GM18867 (cell line): ENCODE data around the gene CARD9.

Source experiments
- ATAC-seq: cut with Tn5 transposase; IDR thresholded peaks from one replicate; pipeline ENCODE4 v1.9.1; 2021; ENCODE audit warnings: mild to moderate bottlenecking, moderate library complexity; ENCODE audit not compliant: unreplicated experiment

The CARD9 gene

GRCh38 chr9:136337416-136338395 is 35.8 kb downstream of the CARD9 start:
- ATAC-seq, result no peak

- no peak for ATAC-seq
These were observed 36.6 kb downstream of the CARD9 start for GRCh38 chr9:136336881-136337280.

DNA sequence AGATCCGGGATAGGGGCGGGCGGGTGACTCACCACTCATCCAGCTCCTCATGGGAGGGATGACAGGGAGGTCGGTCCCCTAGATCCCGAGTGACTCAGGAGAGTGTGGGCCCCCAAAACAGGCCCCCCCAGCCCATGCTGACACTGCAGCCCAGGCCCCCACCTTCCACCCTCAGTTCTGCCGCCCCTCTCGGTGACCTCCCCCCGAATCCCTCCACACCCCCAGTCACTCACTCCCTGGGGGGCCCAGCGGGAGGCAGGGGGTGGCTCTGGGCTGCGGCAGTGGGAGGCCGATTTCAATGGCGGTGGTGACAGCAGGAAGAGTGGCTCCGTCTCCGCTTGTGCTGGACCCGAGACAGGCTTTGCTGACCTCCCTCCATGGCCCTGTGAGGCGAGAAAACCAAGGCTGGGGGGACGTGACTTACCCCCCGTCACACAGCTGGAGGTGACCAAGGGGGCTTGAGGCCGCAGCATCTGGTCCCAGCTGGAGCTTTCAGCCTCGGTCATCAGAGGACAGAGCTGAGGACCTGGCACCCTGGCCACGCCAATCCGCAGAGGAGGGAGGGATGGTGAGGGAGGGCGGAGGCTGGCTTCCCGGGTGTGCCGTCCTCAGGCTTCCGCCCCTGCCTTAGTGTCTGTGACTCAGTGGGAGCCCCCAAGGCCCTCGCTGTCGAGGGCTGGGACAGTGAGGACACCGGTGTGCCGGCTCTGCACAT is 37.2 kb downstream of the CARD9 start:
- no peak for ATAC-seq

- no peak for ATAC-seq
These were observed 37.9 kb downstream of the CARD9 start for GRCh38 chr9:136335296-136336155.

GRCh38 chr9:136334541-136334940 is 38.9 kb downstream of the CARD9 start:
- ATAC-seq, result no peak

DNA sequence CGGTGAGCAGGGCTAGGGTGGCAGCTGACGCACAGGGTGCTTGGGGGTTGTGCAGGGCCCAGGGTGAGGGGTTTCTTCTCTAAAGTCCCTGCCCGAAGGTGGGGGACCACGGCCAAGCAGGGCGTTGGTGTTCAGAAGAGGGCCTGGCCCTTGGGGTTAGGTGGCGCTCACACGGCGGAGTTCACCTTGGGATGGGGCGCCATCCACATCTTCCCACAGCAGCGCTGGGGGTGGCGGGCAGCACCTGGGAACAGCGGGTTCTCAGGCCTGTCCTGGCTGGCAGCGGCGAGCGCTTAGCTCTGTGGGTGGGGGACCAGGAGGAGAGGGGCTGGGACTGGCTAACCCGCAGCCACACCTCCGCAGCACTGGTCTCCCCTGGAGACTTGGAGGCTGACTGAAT is 40.0 kb downstream of the CARD9 start:
- ATAC-seq, result no peak

DNA sequence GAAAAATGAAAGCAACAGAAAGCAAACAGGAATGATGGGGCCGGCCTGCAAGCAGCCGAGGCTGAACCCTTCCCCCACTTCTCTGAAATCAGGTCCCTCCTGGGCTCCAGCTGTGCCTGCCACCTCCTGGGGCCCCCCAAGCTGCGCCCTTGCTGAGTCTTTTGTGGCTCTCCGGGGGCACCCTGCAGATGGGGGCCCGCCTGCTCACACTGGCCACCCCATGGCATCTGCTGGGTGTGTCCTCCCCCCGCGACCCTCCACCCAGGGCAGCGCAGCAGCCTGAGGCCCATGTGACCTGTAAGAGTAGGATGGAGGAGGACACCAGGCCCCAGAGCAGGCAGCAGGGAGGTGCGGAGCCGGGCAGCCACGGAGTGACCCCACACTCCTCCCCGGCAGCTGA is 40.4 kb downstream of the CARD9 start:
- ATAC-seq, result no peak

GRCh38 chr9:136332482-136332983 is 40.9 kb downstream of the CARD9 start:
- ATAC-seq, result no peak

DNA sequence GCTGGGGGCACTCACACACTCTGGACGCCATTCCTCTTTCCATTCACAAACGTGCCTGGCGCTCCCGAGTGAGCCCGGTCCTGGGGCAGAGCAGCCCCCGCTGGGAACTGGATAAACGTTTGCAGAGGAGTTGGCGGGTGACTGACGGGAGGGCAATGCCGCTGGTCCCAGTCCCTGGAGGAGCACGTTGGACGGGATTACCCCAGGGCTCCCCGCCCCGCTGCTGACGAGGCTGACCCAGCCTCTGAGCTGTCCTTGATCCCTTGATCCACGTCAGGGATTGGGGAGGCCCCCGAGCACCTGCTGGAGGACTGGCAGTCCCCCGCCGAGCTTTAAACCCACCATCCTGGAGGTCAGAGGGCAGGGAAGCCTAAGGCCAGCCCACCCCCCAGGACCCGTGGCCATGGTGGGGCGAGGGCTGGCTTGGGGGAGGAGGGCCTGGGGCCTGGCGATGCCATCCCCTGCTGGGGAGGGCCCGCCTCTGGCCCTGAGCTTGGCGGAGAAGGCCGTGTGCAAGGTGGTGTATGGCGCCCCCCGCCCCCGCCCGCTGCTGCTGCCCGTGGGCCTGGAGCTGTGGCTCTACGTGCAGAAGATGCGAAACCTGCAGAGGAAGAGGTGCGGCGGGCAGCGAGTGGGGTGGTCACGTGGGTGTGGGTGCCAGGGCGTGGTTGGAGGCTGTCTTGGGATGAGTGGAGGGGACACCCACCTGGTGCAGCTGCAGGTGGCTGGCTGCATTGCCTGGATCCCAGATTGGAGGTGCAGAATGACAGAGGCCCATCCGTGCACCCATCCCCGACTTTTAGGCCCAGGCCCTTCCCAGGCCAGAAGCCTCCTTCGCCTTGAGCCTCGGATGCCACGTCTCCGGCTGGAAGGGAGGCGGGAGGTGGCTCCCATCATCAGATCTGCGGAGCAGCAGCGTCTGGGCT is 41.6 kb downstream of the CARD9 start:
- no peak for ATAC-seq

DNA sequence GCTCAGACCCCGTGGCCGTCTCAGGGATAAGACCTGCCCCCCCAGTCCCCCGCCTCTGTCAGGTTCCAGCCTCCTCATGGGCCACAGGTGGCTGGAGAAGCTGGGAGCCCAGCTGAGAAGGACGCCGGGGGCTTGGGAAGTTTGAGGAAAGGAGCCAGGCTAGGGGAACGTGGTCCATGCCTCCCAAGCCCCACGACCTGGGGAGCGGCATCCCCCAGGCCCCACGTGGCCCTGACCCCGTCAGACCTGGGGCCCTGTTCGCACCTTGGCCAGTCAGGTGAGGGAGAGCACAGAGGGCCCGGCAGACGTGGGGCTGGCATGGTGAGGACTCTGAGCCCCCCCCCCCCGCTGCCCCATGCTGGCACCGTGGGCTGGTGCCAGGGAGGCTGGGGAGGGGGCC is 42.4 kb downstream of the CARD9 start:
- ATAC-seq, result no peak

- ATAC-seq, result no peak
These were observed 43.0 kb downstream of the CARD9 start for GRCh38 chr9:136330406-136330990.

GRCh38 chr9:136329636-136330405 is 43.6 kb downstream of the CARD9 start:
- no peak for ATAC-seq

DNA sequence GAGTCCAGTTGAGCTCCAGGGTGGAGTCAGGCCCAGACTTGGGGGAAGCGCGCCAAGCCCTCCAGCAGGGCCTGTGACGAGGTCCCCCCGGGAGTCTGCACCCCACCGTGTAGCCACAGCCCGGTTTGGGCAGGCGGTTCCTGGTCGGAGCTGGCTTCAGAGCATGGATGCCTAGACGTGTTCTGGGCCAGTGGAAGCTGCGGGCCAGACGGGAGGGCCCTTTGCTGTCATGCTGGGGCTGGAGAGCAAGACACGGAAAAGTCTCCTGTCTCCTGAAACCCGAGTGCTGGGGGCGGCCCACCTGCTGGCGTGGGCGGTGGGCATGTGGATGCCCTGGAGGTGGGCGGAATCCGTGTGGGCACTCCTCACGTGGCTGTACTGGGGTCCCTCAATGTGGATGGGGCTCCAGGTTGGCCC is 44.2 kb downstream of the CARD9 start:
- ATAC-seq, result no peak

GRCh38 chr9:136328622-136329041 is 44.8 kb downstream of the CARD9 start:
- ATAC-seq, result no peak

- ATAC-seq, result no peak
These were observed 45.4 kb downstream of the CARD9 start for GRCh38 chr9:136328011-136328621.

- ATAC-seq, result no peak
These were observed 46.0 kb downstream of the CARD9 start, which contains the start of gene GPSM1 for GRCh38 chr9:136327304-136327974. Gene GPSM1 (plus strand): TSS chr9:136327539. CDS start chr9:136327696, 157 bp downstream.

- ATAC-seq, result no peak
These were observed 46.6 kb downstream of the CARD9 start for GRCh38 chr9:136326761-136327303.
